Suprapubic skin (tissue), 4 donors: ENCODE data around the gene ZNF774.

Source experiments
- CTCF ChIP-seq, 2 donors: fragments of 200-600 bp in 1 of 2; fragments of 450-650 bp in 1 of 2; sonication (generic) in 1 of 2; IDR thresholded peaks; one replicate each; pipeline ENCODE4 v1.5.1; 2016 to 2019; ENCODE audit warnings: antibody characterized with exemption in 2 of 2, mild to moderate bottlenecking in 1 of 2, moderate library complexity in 1 of 2
- EP300 ChIP-seq: sonication (generic); formaldehyde crosslinking; IDR thresholded peaks from one replicate; pipeline ENCODE4 v1.6.1; 2017; ENCODE audit warnings: antibody characterized with exemption
- POLR2A ChIP-seq, 2 donors: fragments of 450-650 bp; IDR thresholded peaks; one replicate each; pipeline ENCODE4 v1.6.1; 2017; ENCODE audit warnings: antibody characterized with exemption in 2 of 2, mild to moderate bottlenecking in 2 of 2, moderate library complexity in 2 of 2
- POLR2AphosphoS5 ChIP-seq, 3 donors: sonication (generic); formaldehyde crosslinking; IDR thresholded peaks; one replicate each; pipeline ENCODE4 v1.6.1; 2017; ENCODE audit warnings: antibody characterized with exemption in 3 of 3

- TF ChIP-seq CTCF (IDR thresholded peaks at IDR 0.05) (no peak), POLR2AphosphoS5 (IDR thresholded peaks at IDR 0.05) (no peak), EP300 (no peak), POLR2A (IDR thresholded peaks at IDR 0.05) (no peak)
These were observed 2.3 kb upstream of the ZNF774 start for GRCh38 chr15:90349821-90350220.
